Measurements from ENCODE around the gene OSBPL8. TPM values are rescaled to one million over a fixed set of nuclear protein-coding genes. Genes with fewer than 3 reads are reported as not detected.

The OSBPL8 gene
- 97.7 and 111 TPM in 2 replicates for total RNA-seq

GRCh38 chr12:76559400-76560085, at the start of gene OSBPL8:
TSS of gene OSBPL8 (minus strand) at chr12:76559771. CDS start at chr12:76487551, 72,220 bp downstream.

GRCh38 chr12:76348079-76348901, 211.3 kb downstream of the OSBPL8 start, which contains the start of gene BBS10:
TSS of gene BBS10 (minus strand) at chr12:76348415. CDS start at chr12:76348358, 57 bp downstream.

Other genes starting within 250 kb of the OSBPL8 start
- gene BBS10, start 211.4 kb downstream of the OSBPL8 start, total RNA-seq: 12.8 and 16.6 TPM in 2 replicates
- 43.0 and 65.6 TPM in 2 replicates for gene ZDHHC17, start 204.3 kb upstream of the OSBPL8 start, total RNA-seq

All from smooth muscle cell of the umbilical artery (primary cell).